HG03066 (cell line): ENCODE data around the gene DYRK2.
"Not testable (repeated sequence)": the region's sequence is repeated elsewhere in the genome, so short reads cannot be mapped to it uniquely, and the experiment has no call there.

Source experiments
- ATAC-seq: cut with Tn5 transposase; IDR thresholded peaks from one replicate; pipeline ENCODE4 v1.9.1; 2021; ENCODE audit warnings: low read depth; ENCODE audit not compliant: unreplicated experiment

Gene DYRK2

DNA sequence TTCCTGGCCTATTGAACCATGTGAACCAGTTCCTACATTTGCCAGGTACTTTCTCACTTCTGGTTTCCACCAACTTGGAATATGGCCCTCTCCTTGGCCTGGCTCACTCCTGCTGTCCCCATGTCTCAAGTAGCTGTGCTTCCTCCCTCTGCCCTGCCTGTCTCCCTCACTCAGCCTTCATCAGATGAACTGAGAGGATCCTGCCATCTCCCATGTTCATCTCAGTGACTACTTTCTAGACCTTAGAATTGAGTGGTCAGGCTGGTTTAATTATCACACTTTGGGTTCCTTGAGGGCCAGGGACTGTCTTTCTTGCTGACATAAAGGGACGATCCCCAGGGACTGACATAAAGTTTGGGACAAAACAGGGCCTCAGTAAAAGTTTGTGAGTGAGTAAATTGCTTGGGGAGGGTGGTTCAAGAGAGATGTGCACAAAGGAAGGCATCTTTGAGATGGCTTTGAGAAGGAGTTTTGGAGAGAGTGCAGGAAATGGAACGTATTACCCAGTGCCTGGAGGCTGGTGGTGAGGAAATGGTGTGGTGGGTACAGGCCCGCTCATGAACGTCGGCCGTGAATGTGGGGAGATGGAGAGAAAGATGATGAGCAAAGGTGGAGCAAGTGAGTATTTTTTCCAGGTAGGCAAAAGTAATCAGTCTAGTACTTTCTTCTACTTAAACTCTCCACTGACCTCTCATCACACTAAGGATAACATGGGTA is 20.8 kb downstream of the DYRK2 start:
- ATAC-seq, result no peak

DNA sequence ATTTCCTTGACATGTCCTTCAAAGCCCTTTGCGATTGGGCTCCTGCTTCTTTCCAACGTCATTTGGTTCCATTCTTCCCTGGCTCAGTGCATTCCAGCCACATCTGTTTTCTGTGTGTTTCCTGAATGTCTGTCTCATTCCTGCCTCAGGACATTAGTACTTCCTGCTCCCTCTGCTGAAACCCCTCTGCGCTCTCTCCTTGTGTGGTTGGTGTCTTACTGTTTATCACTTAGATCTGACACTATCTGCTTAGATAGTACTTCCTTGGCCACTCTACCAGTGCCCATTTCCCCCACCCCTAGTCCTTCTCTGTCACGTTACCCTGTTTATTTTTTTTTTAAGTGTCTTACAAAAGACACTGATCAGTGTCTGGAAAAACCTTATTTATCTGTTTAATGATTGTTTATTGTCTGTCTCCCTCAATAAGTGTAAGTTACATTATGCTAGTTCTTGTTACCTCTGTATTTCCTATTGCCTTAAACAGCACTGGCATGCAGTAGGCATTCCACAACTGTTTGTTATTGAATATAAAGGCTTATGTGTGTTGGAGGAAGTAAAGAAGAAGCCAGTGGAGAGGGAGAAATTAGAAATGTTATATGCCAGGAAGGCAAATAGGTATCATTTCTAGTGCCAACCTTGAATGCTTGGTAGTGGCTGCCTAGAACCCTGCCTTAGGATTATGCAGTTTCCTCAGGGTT is 21.5 kb downstream of the DYRK2 start:
- ATAC-seq, result no peak

DNA sequence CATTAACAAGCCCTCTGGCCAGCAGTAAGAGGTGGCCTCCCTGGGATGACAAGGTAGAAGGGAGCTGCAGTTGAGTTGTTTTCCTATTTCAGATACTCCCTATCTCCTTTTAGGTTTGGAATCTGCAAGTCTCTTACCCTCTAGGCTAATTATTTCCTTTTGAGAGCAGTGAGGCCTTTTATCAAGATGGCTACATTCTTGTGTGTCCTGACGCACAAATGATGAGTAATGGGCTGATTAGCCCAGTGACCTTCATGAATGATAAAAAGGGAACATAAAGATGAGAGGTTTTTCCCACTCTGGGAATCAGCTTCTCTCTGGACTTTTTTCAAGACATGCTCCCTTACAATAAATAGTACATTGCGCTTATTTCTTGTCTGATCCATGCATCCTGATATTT is 22.9 kb downstream of the DYRK2 start:
- no peak for ATAC-seq

DNA sequence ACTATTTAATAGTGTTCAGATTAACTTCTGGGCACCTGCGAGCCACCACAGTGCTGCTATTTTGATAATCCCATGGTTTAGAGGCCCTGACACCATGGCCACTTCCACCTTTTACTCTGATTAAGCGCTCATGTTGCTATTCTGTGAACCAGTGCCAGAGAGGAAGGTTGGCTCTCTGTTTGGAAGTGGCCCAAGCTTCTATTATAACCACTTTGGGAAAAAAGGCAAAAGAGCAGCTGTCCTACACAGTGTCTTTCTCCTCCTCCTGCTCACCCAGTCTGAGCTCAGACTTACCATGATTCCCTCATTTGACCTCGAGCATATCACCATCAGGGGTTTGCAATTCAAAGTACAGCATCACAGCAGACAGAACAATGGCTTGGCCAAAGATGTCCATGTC is 23.3 kb downstream of the DYRK2 start:
- no peak for ATAC-seq

DNA sequence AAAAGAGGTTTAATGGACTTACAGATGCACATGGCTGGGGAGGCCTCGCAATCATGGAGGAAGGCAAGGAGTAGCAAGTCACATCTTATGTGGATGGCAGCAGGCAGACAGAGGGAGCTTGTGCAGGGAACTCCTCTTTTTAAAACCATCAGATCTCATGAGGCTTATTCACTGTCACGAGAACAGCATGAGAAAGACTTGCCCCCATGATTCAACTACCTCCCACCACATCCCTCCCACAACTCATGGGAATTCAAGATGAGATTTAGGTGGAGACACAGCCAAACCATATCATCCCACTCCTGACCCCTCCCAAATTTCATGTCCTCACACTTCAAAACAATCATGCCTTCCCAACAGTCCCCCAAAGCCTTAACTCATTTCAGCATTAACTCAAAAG is 24.0 kb downstream of the DYRK2 start:
- ATAC-seq, result not testable (repeated sequence)

DNA sequence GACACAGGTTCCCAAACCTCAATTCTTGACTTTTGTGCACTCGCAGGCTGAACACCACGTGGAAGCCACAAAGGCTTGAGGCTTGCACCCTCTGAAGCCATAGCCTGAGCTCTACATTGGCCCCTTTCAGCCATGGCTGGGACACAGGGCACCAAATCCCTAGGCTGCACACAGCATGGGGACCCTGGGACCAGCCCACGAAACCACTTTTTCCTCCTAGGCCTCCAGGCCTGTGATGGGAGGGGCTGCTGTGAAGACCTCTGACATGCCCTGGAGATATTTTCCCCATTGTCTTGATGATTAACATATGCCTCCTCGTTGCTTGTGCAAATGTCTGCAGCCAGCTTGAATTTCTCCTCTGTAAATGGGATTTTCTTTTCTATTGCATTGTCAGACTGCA is 25.0 kb downstream of the DYRK2 start:
- not testable (repeated sequence) for ATAC-seq

DNA sequence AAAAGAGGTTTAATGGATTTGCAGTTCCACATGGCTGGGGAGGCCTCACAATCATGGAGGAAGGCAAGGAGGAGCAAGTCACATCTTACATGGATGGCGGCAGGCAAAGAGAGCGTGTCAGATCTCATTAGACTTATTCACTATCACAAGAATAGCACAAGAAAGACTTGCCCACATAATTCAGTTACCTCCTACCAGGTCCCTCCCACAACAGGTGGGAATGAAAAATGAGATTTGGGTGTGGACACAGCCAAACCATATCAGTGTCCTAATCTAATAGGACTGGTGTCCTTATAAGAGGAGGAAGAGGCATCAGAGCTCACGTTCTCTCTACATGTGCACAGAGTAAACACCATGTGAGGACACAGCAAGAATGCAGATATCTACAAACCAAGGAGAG is 25.9 kb downstream of the DYRK2 start:
- no peak for ATAC-seq

DNA sequence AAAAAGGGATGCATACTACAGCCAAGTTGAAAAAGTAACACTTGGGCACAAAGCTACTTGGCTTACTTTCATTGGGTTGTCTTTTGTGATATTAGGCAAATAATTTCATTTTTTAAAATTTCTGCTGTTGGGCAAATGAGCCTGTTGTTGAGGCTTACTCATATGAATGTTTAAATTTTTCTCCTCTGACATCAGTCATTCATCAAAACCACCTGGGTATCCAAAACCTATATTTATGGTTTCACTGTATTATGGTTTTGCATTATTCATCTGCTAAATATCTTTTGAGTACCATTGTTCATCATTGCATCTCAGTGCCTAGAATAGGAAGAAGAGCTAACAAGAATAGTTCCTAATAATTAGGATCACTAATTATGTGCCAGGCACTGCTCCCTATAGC is 28.1 kb downstream of the DYRK2 start:
- ATAC-seq, result no peak

DNA sequence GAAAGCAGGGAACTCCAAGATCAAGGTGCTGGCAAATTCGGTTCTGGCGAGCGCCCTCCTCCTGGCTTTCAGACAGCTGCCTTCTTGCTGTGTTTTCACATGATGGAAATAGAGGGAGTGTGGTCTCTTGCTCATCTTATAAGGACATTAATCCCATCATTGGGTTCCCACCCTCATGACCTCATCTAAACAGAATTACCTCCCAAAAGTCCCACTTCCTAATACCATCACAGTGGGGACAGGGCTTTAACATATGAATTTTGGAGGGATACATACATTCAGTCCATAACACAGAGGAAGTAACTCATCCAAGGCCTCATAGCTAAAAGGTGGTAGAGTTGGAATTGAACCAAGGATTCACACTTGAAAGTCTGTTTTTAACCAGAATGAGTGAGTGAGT is 28.6 kb downstream of the DYRK2 start:
- no peak for ATAC-seq

DNA sequence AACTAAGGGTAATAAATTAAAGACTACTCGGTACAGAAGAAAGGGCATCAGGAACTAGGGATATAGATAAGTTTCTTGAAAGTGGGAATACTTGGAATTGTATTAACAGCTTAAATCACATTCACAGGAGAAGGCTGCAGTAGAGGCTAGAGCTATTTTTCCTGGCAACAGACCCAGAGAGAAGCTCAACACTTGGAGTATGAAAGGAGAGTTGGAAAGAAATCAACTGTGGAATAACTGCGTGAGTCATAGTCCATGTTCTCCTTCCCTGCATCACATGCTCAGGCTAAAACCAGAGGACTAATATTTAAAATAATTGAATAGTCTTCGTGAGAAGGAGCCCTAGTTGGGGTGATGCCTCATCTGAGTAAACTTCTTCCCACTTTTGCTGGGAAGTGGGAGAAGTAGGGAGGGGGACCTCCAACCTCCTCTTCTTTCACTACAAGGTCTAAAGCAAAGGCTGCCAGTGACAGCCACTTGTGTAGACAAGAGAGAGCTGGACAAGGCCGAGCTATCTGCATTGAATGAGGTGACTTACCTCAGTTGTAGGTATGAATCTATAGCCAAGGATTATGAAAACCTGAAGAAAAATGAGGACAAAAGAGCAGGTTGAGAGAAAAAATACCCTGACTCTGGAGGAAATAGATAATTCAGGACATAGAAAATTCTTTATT is 32.7 kb downstream of the DYRK2 start:
- no peak for ATAC-seq

DNA sequence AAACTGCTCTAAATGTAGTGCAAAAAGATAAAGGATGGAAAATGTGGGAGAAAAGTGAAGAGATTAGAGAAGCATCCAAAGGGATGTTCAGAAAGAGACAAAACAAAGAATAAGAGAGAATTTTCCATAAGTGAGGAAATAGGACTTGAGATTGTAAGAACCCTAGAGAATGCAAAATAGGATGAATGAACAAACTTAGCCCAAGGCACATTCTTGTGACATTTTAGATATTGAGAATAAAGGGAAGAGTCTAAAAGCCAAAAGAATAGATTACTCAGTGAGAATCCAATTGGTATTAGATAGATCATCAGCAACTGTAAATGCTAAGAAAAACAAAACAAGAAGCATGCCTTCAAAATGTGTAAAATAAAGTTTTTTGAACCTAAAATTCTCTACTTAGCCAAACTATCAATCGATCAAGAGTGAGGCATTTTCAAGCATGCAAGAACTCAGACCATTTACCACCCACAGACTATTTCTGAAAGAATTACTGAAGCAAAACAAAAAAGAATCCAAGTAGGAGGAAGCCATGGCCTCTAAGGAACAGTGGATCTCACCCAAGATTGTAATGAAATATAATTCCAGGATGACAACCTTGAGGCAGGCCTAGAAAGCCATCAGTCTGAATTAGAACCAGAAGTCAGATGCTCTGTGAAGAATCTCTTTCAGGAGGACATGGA is 33.5 kb downstream of the DYRK2 start:
- ATAC-seq, result no peak

DNA sequence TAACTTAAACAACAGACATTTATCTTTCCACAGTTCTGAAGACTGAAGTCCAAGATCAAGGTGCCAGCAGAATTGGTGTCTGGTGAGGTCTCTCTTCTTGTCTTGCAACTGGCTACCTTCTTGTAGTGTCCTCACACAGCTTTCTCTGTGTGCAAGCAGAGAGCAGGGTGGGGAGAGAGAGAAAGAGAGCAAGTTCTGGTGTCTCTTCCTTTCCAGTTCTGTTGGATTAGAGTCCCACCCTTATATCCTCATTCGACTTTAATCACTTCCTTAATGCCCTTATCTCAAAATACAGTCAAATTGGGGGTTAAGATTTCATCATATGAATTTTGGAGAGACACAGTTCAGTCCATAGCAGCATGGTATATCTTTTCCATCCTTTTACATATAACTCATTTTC is 40.8 kb downstream of the DYRK2 start:
- no peak for ATAC-seq

DNA sequence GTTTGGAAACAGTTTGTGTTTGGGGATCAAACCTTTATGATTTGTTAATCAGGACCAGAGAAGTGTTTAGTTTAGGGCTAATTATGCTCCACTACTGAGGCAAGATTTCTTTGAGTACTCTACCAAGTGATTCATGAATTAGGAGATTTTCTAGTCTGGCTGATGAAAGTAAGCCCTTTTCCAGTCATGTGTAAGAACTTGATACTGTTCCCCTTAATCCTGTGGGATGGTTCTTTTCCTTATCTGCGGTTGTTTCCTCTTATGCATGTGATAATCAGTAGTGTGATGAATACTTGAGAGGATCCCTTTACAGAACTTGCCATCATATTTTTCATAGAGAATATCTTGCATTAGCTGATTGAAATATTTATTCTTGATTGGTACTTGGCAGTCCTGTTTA is 42.1 kb downstream of the DYRK2 start:
- ATAC-seq, result no peak

DNA sequence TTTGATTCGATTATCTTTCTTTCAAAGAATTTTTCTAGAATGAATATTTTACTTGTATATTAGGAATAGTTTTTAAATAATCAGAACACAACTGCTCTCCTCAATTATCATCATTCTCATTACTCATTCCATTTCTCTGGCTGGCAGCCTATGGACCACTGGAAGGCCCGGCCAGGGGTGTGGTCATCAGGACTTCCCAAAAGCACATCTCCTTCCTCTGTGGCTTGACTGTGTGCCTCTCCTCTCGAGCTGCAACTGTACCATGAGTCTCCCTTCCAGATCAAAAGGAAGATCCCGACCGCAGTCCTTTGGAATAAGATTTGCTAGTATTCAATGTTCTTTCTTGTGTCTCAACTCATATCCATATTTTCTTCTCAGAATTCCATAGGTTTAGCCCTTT is 42.7 kb downstream of the DYRK2 start:
- ATAC-seq, result no peak

DNA sequence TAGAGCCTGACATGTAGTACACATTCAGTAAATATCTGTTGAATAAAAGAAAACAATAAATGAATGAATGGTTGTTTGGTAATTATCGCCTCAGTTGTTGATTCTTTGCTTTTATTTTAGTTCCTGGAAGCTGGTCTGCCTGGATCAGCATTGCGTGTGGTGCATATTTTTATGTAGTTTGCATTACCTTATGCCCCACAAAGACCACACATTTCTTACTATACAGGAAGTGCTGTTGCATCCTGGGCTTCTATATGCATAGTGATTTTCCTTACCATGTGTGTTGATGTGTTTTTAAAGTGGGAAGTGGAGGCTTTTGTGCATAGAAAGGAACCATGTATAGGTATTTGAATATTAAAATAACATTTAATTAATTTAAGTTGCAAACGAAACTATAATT is 43.6 kb downstream of the DYRK2 start:
- ATAC-seq, result no peak

DNA sequence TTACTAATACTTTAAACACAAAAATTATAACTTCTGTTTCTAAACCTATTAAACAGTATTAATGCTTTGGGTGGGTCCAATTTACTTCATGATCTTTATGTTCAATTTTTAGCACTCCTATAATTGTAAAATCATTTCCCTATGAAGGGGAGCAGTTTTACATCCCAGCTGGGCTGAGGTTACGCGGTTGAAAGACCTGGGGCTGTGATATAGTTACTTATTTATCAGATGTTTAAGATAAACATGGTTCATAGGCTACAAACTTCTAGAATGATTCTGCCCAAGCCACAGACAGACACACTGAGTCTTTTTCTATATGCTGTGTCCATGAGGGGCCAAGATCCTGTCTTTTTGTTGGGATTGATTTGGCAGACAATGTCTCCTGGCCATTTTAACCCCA is 44.4 kb downstream of the DYRK2 start:
- ATAC-seq, result no peak

DNA sequence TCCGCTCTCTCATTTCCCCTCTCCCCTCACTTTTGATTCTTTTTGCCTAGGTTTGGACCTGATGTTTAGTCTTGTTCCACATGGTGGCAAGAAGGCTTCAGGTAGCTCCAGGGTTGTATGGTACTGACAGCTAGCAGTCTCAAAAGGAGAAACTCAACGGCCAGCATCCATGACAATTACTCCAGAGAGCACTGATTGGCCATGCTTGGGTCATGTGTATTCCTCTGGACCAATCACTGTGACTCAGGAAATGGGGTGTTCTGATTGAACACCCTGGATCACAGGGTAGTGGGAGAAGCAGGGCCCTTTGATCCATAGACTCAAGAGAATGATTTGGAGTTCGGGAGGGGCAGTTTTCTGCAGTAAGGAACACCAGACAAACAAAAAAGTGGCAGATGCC is 45.3 kb downstream of the DYRK2 start:
- no peak for ATAC-seq

DNA sequence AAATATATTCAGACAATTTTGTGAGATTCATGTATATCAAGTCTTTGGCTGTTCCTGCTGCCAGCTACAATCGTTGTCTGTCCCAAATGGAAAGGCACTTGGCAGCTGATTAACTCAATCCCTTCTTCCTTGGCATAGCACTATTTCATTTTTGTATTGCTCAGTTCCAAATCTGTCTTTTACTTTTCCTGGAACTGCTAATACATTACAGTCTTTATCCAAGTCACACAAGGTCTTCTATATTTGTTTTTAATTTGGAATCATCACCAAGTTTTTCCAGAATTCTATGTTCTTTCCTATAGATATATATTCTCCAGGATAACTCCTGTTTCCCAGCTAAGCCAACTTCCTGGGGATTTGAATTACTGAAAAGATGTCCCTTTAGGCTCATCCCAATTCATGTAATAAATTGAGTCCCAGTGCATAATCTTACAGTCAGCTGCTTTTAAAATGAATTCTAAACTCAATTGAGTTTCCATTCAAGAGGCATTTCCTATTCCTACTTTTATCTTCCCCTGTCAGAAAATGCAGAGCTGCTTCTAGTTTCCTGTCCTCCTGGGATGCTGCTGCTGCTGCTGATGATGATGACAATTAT is 45.9 kb downstream of the DYRK2 start:
- no peak for ATAC-seq

DNA sequence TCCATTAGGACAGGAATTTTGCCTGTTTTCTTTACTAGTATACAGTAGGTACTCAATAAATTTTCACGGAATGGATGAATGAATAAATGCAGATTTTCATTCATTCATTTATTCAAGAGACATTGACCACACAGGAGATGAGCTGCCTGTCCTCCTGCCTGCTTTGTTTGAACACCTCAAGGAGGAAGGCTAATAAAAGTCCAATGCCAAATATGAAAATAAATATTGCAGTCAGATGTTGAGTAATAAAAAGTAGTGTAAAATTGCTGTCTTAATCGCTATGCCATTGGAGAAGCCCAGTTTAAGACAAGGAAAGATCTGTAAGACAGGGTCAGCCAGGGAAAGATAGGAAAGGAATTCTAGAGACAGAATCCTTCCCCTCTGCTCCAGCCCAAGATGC is 47.4 kb downstream of the DYRK2 start:
- no peak for ATAC-seq

DNA sequence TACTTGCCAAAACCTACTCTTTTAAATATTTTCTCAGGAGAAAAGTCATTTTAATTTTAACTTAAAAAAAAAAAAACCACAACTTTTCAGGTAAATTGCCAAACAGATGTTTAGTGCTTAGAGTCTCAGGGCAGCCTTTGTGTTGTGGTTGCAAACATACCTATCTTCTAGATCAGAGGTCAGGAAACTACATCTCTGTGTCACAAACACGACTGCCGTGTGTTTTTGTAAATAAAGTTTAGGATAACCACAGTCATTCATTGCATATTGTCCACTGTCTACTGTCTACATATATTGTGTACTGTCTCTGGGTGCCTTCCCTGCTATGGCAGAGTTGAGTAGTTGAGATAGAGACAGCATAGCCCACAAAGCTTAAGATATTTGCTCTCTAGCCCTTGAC is 48.9 kb downstream of the DYRK2 start:
- no peak for ATAC-seq

DNA sequence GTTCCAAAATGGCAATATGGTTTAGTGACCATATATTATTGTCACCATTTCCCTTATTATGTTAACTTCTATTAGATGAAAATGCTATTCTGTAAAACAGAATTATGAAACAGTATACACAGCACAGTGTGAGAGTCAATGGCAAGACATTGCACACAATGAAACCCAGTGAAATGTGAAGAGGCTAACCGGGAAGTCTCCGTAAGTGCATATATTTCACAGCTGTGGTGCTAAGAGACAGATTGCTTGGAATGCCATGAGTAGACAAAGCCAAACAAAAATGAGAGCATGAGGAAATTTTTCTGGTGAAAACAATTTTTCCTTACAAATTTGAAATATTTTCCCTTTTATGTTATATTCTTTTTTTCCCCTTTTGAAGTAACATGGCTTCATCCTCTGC is 49.4 kb downstream of the DYRK2 start:
- ATAC-seq, result no peak
